A673 (cell line): ENCODE results near the gene ORC2. TPM values are rescaled to one million over a fixed set of nuclear protein-coding genes. Genes with fewer than 3 reads are reported as not detected.
"Not testable (repeated sequence)": the region's sequence is repeated elsewhere in the genome, so short reads cannot be mapped to it uniquely, and the experiment has no call there.

Experiments used
- BruUV-seq: library from RNA; stranded (reverse); fragments of 400-500 nt; replicated peaks from 2 replicates; lab custom pipeline; 2021; lab: Mats Ljungman, UMichigan
- CTCF ChIA-PET: fragments of 300-600 bp; sonication (Branson Sonifier 250); formaldehyde crosslinking; loops from one replicate; lab custom pipeline; 2022; ENCODE audit warnings: antibody characterized with exemption; lab: Charles Lee
- POLR2A ChIA-PET: fragments of 300-600 bp; sonication (Branson Sonifier 250); formaldehyde crosslinking; loops from one replicate; lab custom pipeline; 2022; ENCODE audit warnings: antibody characterized with exemption; ENCODE audit not compliant: low non-redundant PET; lab: Charles Lee
- DNase-seq: peaks from one replicate; pipeline ENCODE4 v3.0.0-alpha.2; 2015; ENCODE audit warnings: low spot score
- H3K27ac ChIP-seq: fragments of 200-600 bp; sonication (generic); 2 replicates; pipeline ENCODE4 v1.5.1; 2016; ENCODE audit warnings: mixed run types, low read depth, mild to moderate bottlenecking, mixed read lengths, antibody characterized with exemption, low read length; ENCODE audit not compliant: poor library complexity, severe bottlenecking
- H3K27me3 ChIP-seq: fragments of 200-600 bp; sonication (generic); replicated peaks from 2 replicates; pipeline ENCODE4 v1.6.1; 2017; ENCODE audit warnings: mixed run types, low read depth, mild to moderate bottlenecking, mixed read lengths, antibody characterized with exemption, low read length; ENCODE audit not compliant: insufficient read depth, poor library complexity
- H3K36me3 ChIP-seq: fragments of 200-600 bp; sonication (generic); 2 replicates; pipeline ENCODE4 v1.6.1; 2016; ENCODE audit warnings: mixed run types, mild to moderate bottlenecking, mixed read lengths, antibody characterized with exemption, low read length; ENCODE audit not compliant: insufficient read depth, poor library complexity, severe bottlenecking
- H3K4me1 ChIP-seq: fragments of 200-600 bp; sonication (generic); 2 replicates; pipeline ENCODE4 v1.6.1; 2017; ENCODE audit warnings: mixed run types, mild to moderate bottlenecking, mixed read lengths, antibody characterized with exemption, low read length; ENCODE audit not compliant: insufficient read depth, poor library complexity, severe bottlenecking
- H3K4me3 ChIP-seq: fragments of 200-600 bp; sonication (generic); 2 replicates; pipeline ENCODE4 v1.5.1; 2016; ENCODE audit warnings: low read depth, mixed run types, mild to moderate bottlenecking, mixed read lengths, low read length; ENCODE audit not compliant: poor library complexity, severe bottlenecking
- H3K9me3 ChIP-seq: fragments of 200-600 bp; sonication (generic); 2 replicates; pipeline ENCODE4 v1.6.1; 2016; ENCODE audit warnings: mixed run types, low read depth, mild to moderate bottlenecking, mixed read lengths, antibody characterized with exemption, low read length; ENCODE audit not compliant: poor library complexity, severe bottlenecking
- EZH2 ChIP-seq: fragments of 200-600 bp; sonication (generic); IDR thresholded peaks from 2 replicates; pipeline ENCODE4 v1.6.1; 2017; ENCODE audit warnings: borderline replicate concordance, low read depth, mild to moderate bottlenecking, mixed read lengths, antibody characterized with exemption, low read length; ENCODE audit not compliant: poor library complexity, severe bottlenecking
- intact Hi-C: fragments of 100-400 bp; cut with micrococcal nuclease; formaldehyde crosslinking; loops from one replicate; pipeline ENCODE4 v1.10.0; 2022; ENCODE audit not compliant: unreplicated experiment
- total RNA-seq: library from RNA; stranded (reverse); gene quantifications from 2 replicates; pipeline ENCODE4 v1.2.3, GENCODE V29; 2021
- TF ChIP-seq, protein P1 (sequence below): fragments of 300-800, 200-600 bp; sonication (generic); conservative IDR thresholded peaks from 2 replicates; pipeline ENCODE4 v1.5.1; 2017; ENCODE audit warnings: low read depth, mild to moderate bottlenecking, antibody characterized with exemption, low read length, moderate library complexity, mixed read lengths

Gene ORC2
- total RNA-seq, 1 experiment from 2014 or later, result 48.6 TPM

DNA sequence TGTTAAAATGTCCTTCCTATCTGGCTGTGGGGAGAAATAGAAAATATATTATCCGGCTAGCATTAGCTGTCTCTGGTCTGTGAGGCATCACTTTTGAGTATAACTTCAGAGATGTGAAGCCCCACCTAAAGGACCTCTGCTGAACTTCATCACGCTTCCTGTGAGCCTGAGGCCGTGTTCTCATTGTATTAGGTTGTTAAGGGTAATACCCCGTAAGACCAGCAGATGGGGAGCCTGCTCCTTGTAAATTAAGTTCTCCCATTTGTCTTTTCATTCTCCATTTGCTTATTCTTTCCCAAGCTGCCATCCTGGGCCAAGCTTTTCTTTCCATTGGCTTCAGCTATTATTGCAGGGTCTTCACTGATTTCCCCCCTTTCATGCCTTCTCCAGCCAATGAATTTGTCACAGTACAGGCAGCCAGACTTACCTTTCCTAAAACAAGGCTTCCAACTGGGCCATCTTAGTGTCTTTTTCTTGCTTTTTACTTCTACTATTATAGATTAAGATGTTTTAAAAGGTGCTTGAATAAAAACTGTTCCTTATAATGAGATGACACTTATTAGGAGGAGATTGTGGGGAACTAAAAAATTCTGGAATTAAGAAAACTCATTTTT, 61.9 kb downstream of the ORC2 start:
- TF ChIP-seq, protein P1, sequence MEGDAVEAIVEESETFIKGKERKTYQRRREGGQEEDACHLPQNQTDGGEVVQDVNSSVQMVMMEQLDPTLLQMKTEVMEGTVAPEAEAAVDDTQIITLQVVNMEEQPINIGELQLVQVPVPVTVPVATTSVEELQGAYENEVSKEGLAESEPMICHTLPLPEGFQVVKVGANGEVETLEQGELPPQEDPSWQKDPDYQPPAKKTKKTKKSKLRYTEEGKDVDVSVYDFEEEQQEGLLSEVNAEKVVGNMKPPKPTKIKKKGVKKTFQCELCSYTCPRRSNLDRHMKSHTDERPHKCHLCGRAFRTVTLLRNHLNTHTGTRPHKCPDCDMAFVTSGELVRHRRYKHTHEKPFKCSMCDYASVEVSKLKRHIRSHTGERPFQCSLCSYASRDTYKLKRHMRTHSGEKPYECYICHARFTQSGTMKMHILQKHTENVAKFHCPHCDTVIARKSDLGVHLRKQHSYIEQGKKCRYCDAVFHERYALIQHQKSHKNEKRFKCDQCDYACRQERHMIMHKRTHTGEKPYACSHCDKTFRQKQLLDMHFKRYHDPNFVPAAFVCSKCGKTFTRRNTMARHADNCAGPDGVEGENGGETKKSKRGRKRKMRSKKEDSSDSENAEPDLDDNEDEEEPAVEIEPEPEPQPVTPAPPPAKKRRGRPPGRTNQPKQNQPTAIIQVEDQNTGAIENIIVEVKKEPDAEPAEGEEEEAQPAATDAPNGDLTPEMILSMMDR, result peak; percentile 72
- TF ChIP-seq EZH2, result no peak
- Histone ChIP-seq H3K4me1 (no peaks in the 10 kb centered on the region), H3K27me3 (no peaks in the 10 kb centered on the region), H3K4me3 (no peak overlapping the region), H3K36me3 (peaks cover 69% of the 10 kb centered on the region), H3K9me3 (no peaks in the 10 kb centered on the region), H3K27ac (no peak overlapping the region)
- ChIA-PET POLR2A (no interaction called here), CTCF (interaction anchor here (0.5 to 1.6 kb wide), 10 partner anchors 12 to 332 kb away, joined by 3 to 7 read pairs (median 4); partner anchors contain the start of genes NIF3L1 and PPIL3)
- BruUV-seq, result no TSS peak
- intact Hi-C loops, result loop anchor here (1.0 kb wide), 2 partner anchors 188 to 276 kb away; no protein-coding TSS in a partner anchor
- DNase-seq, result peak; percentile 92

DNA sequence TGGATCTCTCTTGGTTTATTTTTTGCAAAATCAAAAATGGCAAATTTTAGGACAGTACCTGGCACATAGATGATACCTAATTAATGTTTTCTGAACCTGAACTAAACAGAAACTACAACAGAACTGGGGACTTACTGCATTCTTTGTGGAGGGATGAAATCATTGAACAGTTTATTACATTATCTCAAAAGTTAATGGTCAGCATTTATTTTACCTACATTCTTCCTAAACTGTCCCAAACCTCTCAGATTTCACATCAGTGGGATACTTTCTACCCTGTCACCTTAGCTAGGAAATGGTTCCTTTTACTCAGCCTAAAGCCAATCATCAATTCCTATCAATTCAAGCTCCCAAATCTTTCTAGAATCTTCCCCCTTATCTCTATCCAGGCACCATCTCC, 64.0 kb downstream of the ORC2 start:
- CTCF ChIA-PET, result no interaction called here
- intact Hi-C loops, result no loop called here

DNA sequence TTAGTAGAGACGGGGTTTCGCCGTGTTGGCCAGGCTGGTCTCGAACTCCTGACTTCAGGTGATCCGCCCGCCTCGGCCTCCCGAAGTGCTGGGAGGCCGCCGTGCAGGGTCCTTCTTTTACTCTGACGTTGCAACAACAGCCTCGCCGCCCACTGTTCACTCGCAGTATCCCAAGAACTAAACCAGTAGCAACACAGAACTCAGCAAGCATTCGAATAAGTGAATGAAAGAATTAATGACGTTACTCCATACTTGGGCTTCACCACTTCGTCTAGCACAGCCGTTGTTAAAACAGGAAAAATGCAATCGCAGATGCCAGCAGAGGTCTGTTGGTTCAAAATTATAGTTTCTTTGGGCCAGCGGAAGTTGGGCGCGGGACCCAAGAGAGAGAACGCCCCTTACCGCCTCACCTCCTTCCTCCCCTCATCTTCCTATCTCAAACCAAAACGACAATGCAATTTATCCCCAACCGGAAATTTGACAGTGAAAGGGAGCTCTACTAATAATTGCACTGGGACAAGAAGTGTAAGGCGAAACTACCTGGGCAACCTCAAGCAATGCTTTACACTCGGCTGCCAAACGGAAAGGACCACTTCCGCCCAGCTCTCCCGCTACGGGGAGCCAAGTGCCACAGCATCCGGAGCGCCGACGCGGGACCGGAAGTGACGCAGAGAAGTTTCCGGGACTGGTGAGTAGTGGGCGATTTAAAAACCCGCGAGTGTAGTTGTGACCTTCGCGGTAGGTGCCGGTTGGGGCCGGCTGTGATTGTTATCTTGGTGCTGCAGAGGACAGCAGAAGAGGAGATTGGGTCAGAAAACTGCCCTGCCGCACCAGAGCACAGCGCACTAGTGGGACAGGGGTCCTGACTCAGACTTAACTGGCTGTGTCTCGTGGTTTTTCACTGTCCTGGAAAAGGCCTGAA, 74.5 kb downstream of the ORC2 start, which contains the start of the genes NIF3L1 and PPIL3:
Gene NIF3L1 (plus strand): TSS at position 668 of the 922 bp plus-strand sequence. CDS start 2,573 bp downstream, outside the sequence.
Gene PPIL3 (minus strand): TSS at position 374 of the 922 bp plus-strand sequence. CDS start 1,462 bp downstream, outside the sequence.
- no peaks in the 10 kb centered on the region for H3K9me3 ChIP-seq
- H3K27me3 ChIP-seq, result no peaks in the 10 kb centered on the region
- DNase-seq, result peak; percentile 100
- H3K4me3 ChIP-seq, result peak within 1 kb of the TSS; percentile 61
- TF ChIP-seq EZH2, result no peak
- TF ChIP-seq, protein P1, result no peak; the same call in 1 of the 2 replicates
- ChIA-PET POLR2A (interaction anchor here (0.6 to 1.4 kb wide), 4 partner anchors 24 to 269 kb away, joined by 3 to 10 read pairs (median 4); partner anchors contain the start of gene CLK1), CTCF (interaction anchor here (0.6 to 1.1 kb wide), 3 partner anchors 13 to 38 kb away, joined by 3 to 4 read pairs (median 3); no protein-coding TSS in a partner anchor)
- peaks cover 7% of the 10 kb centered on the region for H3K4me1 ChIP-seq
- peaks cover 19% of the 10 kb centered on the region for H3K36me3 ChIP-seq
- intact Hi-C loops, result loop anchor here (1.0 kb wide), 1 partner anchor 176 kb away; no protein-coding TSS in a partner anchor
- TSS peak; percentile 37 for BruUV-seq
- H3K27ac ChIP-seq, result peak within 1 kb of the TSS; percentile 94

More for the DNA sequence above, 64.0 kb downstream of the ORC2 start:
- no TSS peak for BruUV-seq
- H3K4me1 ChIP-seq, result no peaks in the 10 kb centered on the region
- POLR2A ChIA-PET, result interaction anchor here (0.7 kb wide), 1 partner anchor 418 kb away, joined by 5 read pairs; no protein-coding TSS in a partner anchor
- no peak overlapping the region for H3K27ac ChIP-seq
- no peak for DNase-seq
- H3K36me3 ChIP-seq, result peaks cover 82% of the 10 kb centered on the region
- TF ChIP-seq, protein P1, result no peak
- TF ChIP-seq EZH2, result no peak
- no peaks in the 10 kb centered on the region for H3K27me3 ChIP-seq
- no peaks in the 10 kb centered on the region for H3K9me3 ChIP-seq
- H3K4me3 ChIP-seq, result no peak overlapping the region

DNA sequence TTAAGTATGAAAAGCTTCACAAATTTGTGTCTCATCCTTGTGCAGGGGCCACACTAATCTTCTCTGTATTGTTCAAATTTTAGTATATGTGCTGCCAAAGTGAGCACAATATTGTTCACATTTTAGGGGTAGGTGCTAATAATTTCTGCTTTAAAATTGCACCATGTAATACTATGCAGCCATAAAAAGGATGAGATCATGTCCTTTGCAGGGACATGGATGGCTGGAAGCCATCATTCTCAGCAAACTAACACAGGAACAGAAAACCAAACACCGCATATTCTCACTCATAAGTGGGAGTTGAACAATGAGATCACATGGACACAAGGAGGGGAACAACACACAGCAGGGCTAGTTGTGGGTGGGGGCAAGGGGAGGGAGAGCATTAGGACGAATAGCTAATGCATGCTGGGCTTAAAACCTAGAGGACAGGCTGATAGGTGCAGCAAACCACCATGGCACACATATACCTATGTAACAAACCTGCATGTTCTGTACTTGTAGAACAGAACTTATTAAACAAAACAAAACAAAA, 81.7 kb downstream of the ORC2 start:
- H3K27me3 ChIP-seq, H3K27ac ChIP-seq, H3K4me3 ChIP-seq, DNase-seq, POLR2A ChIA-PET, intact Hi-C loops, H3K4me1 ChIP-seq, BruUV-seq, CTCF ChIA-PET, H3K9me3 ChIP-seq: not testable (repeated sequence)
- H3K36me3 ChIP-seq, result peaks cover 46% of the 10 kb centered on the region
